ENCODE measurements around the gene PARD3.
A peak's percentile ranks its signal among the peaks of the same experiment; 100 is the strongest.
"Not testable (repeated sequence)": the region's sequence is repeated elsewhere in the genome, so short reads cannot be mapped to it uniquely, and the experiment has no call there.

Gene PARD3

DNA sequence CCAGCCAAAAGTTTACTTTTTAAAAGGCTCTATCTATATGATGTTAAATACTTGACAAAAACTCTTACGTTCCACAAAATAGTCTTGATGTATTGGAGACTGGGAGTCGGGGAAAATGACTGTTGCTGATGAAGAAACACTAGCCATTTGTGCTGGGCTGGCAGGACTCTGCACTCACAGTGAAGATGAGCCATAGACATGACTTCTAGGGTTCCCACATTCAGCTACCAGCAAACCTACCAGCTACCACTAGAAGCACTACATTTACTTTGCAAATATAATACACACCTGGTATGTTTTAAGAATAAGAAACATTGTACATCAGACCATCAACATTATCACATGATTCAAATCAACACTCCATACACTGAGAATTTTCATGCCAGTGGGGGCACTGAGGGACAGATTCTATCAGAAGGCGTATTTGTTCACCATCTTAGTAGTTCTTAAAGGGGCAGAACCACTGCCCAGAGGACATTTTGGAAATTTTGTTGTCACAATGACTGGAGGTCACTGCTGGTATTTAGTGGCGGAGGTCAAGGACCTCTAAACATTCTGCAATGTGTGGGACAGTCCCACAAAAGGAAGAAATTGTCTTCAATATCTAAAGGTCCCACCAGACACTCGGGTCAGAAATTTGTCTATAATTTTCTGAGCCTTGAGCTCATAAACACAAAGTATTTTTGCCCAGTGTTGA is 52.3 kb downstream of the PARD3 start:
- DNase-seq: peak; percentile 4 to 16

DNA sequence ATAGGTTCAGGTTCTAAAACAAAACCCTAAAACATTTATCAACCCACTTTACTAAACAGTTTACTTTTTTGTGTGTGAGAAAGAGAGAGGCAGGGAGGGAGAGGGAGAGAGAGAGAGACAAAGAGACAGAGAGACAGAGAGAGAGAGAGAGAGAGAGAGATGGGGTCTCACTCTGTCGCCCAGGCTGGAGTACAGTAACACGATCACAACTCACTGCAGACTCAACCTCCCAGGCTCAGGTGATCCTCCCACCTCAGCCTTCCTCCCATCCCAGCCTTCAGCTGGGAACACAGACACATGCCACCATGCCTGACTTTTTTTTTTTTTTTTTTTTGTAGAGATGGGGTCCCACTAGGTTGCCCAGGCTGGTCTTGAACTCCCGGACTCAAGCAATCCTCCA is 52.9 kb downstream of the PARD3 start:
- DNase-seq: no peak

DNA sequence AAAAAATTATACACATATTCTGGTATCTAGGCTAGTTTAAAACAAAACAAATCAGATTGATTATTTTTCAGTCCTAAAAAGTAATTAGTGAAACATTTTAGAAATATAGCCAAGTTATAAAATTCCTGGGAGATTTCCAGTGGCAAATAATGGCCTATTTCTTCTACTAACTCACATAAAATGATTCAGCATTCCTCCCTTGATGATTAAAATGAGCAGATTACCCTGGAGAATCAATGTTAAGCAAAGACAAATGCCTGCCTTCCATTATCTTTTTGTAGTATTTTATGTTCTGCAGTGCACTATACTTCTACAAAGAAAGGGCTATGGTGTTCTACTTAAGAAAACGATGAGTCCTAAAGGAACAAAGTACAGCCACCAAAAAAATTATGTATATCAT is 53.6 kb downstream of the PARD3 start:
- DNase-seq: no peak

DNA sequence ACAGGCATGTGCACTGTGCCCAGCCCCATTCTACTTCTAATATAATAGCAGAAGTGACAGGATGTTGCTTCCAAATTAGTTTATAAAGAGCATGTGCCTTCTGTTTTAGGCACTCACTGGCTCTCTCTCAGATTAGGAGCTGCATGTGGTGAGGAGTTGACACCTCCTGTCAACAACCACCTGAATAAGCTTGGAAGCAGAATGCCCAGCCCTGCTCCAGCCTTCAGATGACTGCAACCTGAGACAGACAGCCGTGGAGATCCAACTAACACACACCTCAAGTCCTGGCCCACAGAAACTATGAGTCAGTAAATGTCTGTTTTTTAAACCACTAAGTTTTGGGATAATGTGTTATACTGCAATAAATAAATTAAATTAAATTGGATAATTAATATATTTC is 54.5 kb downstream of the PARD3 start:
- DNase-seq: no peak

DNA sequence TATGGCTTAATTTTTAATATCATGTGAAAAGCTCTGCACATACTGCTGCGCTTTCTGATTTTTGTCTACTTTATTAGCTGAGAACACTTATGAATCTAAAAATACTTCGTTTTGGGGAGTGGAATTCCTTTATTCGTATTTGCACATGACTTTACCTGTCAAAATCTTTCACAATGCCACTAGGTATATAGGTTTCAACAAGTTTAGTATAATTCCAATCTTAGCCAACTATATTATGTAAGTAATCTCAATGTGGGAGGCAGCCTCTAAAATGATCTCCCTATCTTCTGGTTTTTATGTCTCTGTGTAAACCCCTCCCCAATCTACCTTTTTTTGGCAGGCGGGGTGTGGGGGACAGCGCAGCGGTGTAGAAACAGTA is 55.3 kb downstream of the PARD3 start:
- no peak for DNase-seq

DNA sequence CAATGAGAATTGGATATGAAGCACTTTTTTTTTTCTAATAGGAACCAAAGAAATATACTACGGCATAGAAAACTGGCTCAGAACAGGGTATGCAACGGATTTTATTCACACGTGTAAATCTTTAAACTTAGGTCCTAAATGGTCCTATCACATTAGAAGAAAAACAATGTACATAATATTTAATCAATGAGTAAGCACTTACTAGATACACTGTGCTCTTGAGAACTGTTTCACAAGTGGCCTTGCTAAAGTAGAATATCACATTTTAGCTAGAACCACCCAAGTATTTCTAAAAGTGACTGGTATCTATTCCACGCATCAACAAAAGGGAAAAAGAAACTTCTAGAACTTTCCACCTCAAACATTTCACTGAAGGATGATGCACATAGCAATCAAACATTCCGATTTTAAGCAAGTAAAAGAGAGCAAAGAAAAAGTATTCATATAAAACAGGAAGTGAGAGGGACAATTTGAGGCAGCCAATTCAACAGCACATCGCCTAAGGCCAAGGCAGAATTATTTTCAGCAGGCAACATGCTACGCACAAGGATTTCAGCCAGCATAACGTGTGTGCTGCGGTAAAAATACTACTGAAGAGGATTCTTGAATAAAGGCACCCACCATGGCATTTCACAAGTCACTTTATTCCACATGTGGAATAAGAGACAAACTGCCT is 55.8 kb downstream of the PARD3 start:
- DNase-seq: no peak

DNA sequence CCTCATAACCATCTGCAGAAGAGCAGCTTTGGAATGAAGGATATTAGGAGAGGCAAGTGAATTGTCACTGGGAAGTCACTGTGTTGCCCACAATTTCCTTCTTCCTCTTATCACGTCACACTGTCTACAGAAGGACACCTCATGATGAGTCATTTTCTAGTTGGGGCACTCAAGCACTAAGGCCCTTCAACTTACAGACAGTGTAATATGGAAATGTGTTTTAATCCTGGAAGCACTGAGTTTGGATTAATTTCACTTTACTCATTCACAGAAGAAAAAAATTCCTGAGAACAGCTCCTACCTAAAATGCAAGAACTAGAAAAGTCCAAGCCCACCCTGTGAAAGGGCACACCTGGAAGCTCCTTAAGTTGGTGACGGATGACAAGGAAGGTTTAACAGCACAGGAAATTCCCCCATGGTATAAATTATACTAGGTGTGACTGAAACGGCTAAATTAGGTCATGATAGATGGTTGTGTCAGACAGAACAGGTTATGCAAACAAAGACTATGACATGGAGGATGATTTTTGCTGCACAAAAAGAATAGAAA is 56.6 kb downstream of the PARD3 start:
- DNase-seq: no peak

DNA sequence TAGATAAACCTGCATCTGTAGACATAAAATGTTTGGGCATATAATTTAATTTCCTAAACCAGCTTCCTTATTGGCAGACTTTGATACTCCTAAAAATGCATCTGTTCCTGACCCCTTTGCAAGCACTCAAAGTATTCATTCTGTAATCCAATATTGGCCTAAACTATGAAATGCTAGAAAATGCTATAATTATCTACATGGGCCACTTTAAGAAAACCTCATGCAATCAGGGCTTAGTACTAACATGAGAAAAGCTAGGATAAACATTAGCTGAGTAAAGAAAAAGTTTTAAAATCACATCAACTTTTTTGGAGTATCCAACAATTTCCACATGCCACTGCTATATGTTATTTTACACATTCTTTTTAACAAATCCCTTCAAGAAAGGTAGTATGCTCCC is 57.2 kb downstream of the PARD3 start:
- DNase-seq: no peak

DNA sequence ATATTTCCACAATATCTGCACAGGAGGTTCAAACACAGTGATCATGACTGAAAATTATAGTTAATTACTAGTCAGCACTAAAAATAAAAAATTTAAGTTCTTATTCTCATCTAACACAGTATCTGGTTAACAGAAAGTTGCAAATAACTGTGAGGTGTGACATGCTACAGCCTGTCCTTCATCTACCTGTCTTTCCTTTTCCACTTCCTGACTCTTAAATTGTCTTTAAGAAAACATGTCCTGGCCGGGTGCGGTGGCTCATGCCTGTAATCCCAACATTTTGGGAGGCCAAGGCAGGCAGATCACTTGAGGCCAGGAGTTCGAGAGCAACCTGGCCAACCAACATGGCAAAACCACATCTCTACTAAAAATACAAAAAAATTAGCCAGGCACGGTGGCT is 57.9 kb downstream of the PARD3 start:
- not testable (repeated sequence) for DNase-seq

DNA sequence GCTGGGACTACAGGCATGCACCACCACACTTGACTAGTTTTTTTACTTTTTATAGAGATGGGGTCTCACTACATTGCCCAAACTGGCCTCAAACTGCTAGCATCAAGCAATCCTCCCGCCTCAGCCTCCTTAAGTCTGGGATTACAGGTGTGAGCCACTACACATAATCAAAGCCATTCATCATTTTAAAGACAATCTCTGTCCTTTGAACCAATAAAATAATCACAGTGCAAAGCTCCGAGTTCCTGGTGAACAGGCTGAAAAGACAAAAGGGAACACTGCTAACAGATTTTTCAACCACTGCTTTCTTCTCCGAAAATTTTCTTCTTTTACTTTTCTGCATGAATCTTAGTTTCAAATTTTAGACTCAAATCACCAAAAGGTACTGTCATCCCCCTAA is 58.5 kb downstream of the PARD3 start:
- no peak for DNase-seq

DNA sequence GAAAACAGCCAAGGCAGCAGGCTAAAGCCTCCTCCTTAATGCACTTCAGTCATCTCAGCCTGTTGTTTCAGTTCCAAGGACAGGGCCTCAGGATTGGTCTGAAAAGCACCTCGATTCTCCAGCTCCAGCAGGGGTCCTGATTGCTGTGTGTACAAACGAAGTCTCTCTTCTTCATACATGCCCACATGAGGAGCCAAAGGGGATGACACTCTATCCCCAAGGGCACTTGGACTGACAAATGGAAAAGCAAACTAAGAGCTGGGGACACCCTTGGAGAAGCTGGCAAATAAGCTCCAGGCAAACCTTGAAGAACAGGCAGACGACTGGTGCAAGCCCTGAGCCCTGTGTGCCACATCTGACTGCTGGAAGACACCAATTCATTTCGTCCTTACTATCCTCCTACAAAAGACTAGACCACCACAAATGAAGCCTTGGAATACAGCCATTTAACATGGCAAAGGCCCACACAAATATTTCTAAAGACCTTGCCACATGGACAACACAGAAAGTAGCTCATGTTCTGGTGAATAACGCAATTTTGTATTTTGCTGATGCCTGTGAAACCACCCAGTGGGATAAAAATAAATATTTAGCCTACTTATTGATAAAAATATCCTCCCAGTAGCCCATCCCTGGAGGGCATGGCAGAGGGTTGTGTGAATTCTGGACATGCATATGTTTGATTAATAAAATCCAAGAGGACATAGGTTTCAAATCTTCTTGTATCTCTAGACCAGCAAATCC is 61.9 kb downstream of the PARD3 start:
- no peak for DNase-seq

DNA sequence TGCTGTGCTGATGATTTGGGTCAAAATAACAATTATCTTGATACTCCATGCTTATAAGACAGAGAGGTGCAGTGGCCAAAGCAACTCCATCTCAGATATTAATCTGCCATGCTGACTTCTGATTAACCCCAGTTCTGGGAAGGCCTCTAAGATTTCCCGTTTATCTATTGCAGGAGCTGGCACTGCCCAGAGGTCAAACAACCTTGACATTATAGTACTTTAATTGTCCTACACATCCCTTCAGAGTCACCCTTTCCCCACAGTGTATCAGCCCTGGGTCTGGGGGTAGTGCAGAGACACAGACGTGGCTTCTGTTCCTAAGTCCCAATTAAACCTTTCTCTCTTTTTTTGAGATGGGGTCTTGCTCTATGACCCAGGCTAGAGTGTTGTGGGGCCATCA is 63.8 kb downstream of the PARD3 start:
- DNase-seq: no peak

DNA sequence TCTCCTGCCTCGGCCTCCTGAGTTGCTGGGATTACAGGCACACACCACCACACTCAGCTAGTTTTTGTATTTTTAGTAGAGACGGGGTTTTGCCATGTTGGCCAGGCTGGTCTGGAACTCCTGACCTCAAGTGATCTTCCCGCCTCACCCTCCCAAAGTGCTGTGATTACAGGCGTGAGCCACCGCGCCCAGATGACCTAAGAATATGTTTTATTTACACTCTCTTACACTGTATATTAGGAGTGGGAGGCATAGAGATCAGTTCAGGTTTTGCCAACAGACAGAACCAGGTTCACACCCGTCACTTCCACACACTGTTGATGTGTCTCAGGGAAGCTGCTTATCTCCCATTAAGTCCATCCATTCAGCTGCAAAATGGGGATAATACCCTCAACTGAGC is 64.3 kb downstream of the PARD3 start:
- not testable (repeated sequence) for DNase-seq

DNA sequence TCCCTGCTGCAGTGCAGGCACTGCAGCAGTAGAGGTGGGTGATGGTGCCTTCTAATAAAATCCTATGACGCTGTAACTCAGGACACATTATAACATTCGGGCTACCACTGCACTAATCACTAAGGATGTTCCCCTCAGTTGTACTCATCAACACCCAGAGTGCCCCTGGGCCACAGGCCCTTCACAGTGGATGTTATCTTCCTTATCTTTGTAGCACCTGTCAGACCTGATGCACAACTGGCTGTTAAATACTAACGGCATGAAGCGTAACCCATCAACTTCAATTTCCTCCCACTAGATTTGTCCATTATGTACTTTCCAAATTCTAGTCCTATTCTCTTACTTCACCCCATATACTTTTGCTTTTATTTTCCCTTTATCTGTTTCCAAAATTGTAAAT is 66.3 kb downstream of the PARD3 start:
- DNase-seq: no peak

DNA sequence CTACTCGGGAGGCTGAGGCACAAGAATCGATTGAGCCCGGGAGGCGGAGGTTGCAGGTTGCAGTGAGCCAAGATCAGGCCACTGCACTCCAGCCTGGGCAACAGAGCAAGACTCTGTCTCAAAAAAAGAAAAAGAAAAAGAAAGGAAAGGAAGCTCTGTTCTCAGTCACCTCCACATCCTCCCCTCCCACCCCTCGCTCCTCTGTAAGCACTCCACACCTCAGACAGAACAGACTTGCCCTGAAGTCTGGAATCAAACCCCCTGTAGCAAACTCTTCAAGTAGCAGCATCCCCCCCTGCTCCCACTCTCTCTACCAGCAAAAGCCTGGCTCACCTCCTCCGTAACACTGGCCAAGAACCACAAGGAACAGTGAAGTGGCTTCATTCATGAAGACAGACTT is 66.7 kb downstream of the PARD3 start:
- no peak for DNase-seq

DNA sequence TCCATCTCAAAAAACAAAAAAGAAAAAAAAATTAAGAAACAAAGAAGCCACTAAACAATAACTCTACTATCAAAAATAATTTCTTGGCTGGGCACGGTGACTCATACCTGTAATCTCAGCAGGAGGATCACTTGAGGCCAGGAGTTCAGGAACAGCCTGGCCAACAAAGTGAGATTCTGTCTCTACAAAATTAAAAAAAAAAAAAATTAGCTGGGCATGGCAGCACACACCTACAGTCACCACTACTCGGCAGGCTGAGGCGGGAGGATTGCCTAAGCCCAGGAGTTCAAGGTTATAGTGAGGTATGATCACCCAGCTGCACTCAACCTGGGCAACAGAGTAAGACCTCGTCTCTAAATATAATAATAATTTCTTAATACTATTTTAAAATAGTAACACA is 69.0 kb downstream of the PARD3 start:
- no peak for DNase-seq

DNA sequence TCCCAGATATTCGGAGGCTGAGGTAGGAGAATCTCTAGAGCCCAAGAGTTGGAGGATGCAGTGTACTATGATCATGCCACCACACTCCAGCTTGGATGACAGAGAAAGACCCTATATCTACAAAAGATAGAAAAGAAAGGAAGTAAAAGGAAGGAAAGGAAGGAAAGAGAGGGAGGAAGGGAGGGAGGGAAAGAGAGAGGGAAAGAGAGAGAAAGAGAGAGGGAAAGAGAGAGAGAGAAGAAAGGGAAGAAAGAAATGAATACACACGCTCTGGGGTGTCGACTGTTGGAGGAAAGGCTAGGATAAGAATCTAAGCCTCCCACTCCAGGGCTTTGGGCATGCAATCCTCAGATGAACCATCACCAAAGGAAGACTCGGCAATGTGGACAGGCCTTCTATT is 69.9 kb downstream of the PARD3 start:
- DNase-seq: no peak

DNA sequence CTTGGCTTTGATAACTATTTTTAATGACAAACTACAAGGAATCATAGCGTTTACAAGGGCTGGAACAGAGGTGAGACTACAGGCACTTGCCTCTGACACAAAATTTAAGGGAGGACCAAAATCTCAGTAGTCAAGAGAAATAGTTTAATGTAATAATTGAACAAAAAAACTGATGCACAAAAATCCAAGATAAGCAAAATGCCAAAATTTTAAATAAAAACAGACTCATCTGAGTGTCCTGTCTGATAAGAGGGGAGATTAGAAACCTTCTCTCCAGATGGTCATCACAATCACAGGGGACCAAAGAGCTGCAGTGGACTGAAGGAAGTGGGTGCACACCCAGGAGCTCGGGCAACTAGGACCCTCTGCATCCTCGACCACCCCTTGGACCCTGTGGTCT is 70.5 kb downstream of the PARD3 start:
- DNase-seq: no peak

DNA sequence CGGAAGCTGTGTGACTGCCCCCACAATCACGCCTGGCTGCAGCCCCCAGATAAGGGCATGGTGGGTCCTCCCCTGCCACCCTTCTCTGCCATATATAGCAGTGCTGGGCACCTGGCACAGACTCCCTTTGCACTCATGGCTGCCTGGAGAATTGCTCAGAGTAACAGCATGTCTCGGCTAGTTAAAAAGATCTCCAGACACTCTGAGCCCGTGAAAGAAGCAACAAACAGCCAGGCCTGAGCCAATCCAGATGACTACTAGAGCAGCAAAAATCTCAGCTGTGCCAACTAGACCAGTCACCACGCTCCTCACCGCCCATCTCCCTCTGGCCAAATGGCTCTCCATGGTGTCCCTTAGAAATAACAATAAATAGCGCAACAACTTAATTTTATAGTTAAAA is 71.3 kb downstream of the PARD3 start:
- DNase-seq: no peak

DNA sequence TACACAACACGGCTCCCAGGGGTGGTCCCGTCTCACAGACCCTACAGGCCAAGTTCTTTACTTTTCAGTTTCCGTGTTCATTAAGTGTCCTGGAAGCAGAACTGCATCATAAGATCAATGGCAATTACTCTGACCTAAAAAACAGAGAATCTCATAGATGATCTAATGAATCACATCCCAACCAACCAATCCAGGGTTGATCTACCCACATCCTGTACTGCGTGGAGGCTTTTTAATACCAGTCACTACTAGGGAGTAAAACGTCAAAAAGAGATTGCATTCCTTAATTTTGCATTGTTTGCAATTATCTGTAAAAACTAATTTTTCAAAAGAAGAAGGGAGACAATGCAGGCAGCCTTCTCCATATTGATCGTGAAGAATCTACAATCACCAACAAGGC is 72.6 kb downstream of the PARD3 start:
- DNase-seq: no peak

DNA sequence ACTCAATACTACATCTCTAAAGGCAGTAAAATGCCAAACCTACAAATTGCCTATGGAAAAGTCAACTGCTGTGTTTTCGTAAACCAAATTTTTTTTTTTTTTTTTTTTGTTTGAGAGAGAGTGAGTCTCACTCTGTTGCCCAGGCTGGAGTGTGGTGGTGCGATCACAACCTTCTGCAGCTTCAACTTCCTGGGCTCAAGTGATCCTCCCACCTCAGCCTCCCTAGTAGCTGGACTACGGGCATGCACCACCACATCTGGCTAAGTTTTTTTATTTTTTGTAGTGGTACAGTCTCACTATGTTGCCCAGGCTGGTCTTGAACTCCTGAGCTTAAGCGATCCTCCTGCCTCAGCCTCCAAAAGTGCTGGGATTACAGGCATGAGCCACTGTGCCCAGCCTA is 74.0 kb downstream of the PARD3 start:
- not testable (repeated sequence) for DNase-seq

DNA sequence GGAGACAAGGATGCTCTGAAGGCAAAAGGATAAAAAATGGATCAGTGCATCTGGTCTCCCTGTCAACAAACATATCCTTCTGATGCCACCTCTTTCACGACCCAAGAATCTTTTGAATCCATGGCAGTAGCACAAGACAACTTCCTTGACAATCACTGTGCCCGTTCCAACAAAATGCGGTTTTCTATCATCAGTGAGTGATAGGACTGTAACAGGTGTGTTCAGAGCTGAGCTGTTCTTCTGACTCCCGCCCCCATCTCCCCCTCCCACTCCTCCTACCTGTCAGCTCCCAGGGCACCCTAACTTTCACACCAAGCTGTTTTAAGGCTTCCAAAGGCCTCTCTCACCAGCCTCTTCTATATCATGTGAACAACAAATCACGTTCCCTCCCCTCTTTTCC is 74.8 kb downstream of the PARD3 start:
- no peak for DNase-seq

DNA sequence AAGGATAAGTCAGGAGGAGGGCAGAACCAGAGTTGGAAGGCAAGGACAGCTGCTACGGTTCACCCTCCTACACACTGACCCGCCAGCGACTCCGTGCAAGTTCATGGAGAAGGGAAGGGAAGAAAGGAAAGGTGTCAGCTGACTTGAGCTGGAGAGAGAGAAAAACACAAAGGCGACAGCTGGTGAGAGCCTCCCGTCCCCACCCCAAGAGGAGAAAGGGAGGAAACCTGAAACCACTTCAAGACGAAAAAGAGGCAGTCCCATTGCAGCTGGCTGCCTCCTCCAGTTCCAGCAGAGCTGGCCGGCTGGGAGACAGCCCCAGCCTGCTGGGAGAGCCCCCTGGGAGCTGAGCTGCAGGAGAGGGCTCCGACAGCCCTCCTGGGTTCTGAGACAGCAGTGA is 75.2 kb downstream of the PARD3 start:
- peak in 1 of 2 experiments; percentile 49 for DNase-seq

DNA sequence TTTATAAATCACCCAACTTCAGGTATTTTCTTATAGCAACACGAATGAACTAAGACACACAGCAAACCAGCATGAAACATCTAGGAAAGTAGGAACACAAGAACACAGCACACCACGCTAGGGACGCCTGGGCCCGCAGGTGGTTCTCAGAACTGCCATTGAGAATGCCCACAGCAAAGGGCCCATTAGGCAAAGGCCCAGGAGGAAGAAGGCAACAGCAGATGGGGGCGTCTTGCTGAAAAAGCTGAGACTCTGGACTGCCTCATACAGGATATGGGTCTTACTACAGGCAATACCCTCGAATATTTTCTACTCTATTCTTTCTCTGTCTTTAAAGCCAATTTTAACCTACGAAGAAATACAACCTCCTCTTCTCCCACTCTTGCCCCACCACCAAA is 77.3 kb downstream of the PARD3 start:
- no peak for DNase-seq
